Stimulated activated CD8-positive, alpha-beta memory T cell treated with anti-CD3 and anti-CD28 coated beads, Interleukin-7, amount 100 ng/mL, for 4 hours (primary cell): ENCODE measurements around the gene PLGLB1.
"Not testable (repeated sequence)": the region's sequence is repeated elsewhere in the genome, so short reads cannot be mapped to it uniquely, and the experiment has no call there.

Source experiments
- DNase-seq, 2 donors: peaks; one replicate each; pipeline ENCODE4 v3.0.0-alpha.2; 2020; ENCODE audit warnings: low read depth in 2 of 2

Gene PLGLB1

DNA sequence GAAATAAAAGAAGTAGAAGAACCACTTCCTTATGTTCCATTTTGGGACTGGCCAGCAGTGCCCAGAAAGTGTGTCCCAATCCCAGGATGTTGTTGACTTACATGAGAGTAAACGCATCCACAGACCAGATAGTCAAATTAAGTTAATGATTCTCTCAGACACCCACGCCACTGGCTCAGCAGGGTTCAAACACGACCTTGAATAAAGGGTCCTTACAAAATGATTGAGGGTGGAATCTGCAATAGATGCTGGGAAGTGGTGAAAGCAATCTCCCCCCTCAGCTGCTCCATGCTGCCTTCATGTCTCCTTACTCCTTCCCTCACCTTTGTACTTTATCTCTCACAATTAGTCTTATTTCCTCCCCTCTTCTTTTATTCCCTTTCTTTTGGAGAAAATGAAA lies at the start of gene PLGLB1:
Gene PLGLB1, minus strand, starts transcription at position 101 of the 400 bp plus-strand sequence. Its CDS starts 61 bp downstream, at position 40.
- DNase-seq = not testable (repeated sequence)

GRCh38 chr2:87064305-87064704 lies 42.7 kb upstream of the PLGLB1 start:
- DNase-seq = not testable (repeated sequence)

DNA sequence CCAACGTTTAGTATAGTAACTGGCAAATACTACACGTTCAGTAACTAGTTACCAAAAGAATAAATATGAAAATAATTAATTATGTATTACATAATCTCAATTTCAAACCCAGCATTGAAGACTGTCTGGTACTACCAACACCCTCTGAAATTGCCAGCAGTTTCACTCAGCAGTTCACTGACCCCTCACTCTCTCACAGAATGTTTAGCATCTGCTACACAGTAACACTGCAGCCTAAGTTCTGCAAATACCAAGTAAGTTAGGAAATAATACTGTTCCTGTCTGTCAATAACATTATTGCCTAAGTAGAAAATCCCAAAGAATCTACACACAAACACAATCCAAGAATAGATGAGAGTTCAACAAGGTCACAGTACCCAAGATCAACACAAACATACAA lies 41.8 kb upstream of the PLGLB1 start:
- DNase-seq = not testable (repeated sequence)

DNA sequence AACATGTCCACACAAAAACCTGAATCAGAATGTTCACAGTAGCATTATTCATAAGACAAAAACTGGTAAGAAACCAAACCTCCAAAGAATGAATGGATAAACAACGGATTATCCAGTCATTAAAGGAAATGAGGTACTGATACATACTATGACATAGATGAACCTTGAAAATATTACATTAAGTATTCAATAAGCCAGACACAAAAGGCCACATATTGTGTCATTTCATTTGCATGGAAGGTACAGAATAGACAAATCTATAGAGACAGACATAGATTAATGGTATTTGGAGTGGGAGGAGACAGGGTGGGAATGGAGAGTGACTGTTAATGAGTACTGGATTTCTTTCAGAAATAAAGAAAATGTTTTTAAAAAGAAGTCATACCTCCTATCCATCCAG lies 39.9 kb upstream of the PLGLB1 start:
- not testable (repeated sequence) for DNase-seq

- not testable (repeated sequence) for DNase-seq
These were observed 36.0 kb upstream of the PLGLB1 start for GRCh38 chr2:87057606-87058005.

DNA sequence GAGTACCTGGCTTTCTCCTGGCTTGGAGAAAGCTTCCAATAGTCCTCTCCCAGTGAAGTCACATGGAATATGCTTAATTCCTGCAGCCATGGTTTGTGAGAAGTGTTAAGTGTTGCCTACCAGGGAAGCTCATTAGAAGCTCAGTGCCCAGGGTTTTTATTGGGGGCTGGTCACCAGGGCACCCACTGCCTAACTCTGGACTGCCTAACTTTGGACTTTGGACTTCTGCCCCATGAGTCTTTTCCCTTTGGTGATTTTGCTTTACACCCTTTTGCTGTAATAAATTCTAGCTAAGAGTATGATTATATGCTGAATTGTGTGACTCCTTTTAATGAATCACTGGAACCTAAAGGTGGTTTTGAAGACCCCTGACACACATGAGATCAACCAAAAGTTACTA lies 35.2 kb upstream of the PLGLB1 start:
- DNase-seq = not testable (repeated sequence)

DNA sequence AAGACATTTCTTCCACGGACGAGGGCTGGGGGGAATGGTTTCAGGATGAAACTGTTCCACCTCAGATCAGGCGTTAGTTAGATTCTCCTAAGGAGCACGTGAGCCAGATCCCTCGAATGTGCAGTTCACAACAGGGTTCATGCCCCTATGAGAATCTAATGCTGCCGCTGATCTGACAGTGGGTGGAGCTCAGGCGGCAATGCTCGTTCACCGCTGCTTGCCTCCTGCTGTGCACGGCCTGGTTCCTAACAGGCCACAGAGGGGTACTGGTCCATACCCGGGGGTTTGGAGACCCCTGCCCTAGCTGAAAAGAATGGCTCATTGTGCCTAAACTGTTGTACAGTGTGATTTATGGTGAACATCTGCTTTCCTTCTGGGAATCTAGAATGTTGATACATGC lies 34.8 kb upstream of the PLGLB1 start:
- not testable (repeated sequence) for DNase-seq

DNA sequence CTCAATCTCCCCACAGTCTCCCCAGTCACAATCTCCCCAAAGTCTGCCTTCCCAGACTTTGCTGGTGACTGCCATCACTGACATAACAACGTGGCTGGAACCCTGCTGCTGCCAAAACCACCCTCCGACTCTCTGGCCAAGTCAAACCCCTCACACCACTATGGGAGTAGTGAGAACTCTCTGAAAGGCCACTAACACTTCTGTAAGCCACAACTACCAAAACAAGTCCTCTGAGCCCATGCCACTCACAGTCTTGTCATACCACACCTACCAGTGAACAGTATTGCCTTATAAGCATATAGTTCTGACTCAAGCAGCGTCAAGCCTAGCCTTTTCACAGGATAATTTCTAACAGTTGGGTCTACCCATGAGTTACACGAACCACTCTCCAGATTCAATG lies 32.7 kb upstream of the PLGLB1 start:
- not testable (repeated sequence) for DNase-seq

GRCh38 chr2:87041321-87041978 lies 19.8 kb upstream of the PLGLB1 start:
- DNase-seq = not testable (repeated sequence)

DNA sequence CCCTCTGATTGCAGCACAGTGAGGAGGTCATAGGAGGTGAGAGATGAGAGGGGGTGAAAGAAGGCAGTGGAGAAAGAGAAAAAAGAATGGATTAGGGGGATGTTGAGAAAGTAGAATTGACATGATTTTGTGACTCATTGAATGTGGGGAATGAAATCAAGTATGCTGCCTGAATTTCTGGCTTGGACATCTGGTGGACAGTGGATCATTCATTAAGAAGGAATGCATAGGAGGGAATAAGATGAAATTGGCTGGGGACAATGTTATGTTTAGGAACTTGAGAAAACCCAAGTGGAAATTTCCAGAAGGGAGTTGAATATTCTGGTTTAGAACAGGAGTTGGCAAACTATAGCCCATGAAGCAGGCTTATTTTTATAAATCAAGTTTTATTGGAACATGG lies 7.0 kb upstream of the PLGLB1 start:
- DNase-seq = not testable (repeated sequence)

GRCh38 chr2:87026816-87027215 lies 5.2 kb upstream of the PLGLB1 start:
- DNase-seq = not testable (repeated sequence)

DNA sequence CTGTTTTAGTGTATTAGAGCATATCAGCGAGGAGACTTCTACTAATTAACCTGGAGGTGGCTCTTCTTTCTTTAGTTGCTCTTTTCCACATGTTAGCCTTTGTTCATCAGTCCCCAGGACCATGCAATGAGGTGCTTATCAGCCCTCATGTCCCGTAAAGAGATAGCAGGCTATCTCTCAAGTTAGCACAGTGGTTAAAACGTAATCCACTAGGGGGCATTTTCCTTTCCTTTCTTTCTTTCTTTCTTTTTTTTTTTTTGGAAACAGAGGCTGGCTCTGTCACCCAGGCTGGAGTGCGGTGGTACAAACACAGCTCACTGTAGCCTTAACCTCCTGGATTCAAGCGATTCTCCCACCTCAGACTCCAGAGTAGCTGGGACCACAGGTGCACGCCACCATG lies 4.3 kb upstream of the PLGLB1 start:
- DNase-seq = not testable (repeated sequence)

GRCh38 chr2:87023988-87024615 lies 2.5 kb upstream of the PLGLB1 start:
- DNase-seq = not testable (repeated sequence)

GRCh38 chr2:87021043-87021442 lies 601 bp downstream of the PLGLB1 start:
- not testable (repeated sequence) for DNase-seq

GRCh38 chr2:87019053-87019452 lies 2.6 kb downstream of the PLGLB1 start:
- DNase-seq = not testable (repeated sequence)

DNA sequence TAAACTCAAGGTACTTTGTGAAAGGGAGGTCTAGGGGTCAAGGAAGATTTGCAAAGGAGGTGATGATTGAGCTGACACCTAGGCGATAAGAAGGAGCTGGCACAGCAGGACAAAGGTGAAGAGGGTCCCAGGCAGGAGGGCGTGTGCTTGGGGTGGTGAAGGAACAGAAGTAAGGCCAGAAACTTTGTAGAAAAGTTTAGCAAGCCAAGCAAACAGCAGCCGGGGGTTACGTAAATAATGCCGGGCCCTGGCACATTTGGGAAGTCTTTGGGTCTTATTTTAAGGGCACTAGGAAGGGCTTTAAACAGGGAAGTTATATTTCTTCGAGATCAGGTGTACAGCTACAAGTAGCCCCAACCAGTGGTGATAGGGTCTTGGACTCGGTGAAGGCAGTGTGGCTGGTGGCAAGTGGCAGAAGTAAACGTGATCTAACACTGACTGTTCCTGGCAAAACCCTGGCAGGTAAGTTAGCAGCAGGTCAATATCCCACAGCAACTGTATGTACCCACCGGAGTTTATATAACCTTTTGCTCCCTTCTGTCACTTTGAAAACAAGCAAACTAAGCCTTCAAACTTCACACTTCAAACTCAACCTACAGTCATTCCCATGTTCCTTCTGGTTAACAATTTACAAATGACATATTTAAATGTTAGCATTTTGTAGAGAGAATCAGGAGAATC lies 7.0 kb downstream of the PLGLB1 start:
- not testable (repeated sequence) for DNase-seq

GRCh38 chr2:87004398-87004797 lies 17.2 kb downstream of the PLGLB1 start:
- not testable (repeated sequence) for DNase-seq
